ENCODE results near the gene FYCO1. TPM values are rescaled to one million over a fixed set of nuclear protein-coding genes. Genes with fewer than 3 reads are reported as not detected.

The FYCO1 gene
- total and polyA plus RNA-seq, 2 of the 8 experiments (the other 6 are each of a cell fraction or from before 2014, with no cell fraction given), result 4.8 to 10.8 TPM

DNA sequence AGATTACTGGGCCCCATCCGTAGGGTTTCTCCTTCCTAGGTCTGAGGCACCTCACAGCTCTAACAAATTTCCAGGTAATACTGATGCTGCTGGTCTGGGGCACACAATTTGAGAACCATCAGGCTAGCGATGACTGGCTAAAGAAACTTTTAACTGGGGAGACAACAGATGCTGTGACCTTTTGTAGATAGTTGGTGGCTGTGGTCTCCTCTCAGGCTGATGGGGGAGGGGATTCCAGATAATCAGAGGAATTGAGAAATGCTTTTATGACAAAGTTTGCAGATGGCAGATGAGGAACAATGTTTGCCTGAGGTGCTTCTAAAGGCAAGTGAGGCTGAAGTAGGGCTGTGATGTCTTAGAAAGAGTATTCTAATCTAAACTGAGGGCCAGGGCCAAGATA, 123.1 kb downstream of the FYCO1 start (continued):
- no peak for TF ChIP-seq GABPA (IDR thresholded peaks at IDR 0.05; ENCODE audit: borderline replicate concordance, insufficient read depth, low read length)
- TF ChIP-seq BRCA1 (IDR thresholded peaks at IDR 0.05; ENCODE audit: low read depth, low read length), result no peak
- TF ChIP-seq SP4 (IDR thresholded peaks at IDR 0.05; ENCODE audit: low read length), result no peak
- TF ChIP-seq TBP (IDR thresholded peaks at IDR 0.05; ENCODE audit: low read depth, low read length), result no peak
